ENCODE results near the gene SIRT4.

GRCh38 chr12:120332041-120332440, 29.9 kb downstream of the SIRT4 start:
- TF ChIP-seq CTCF (IDR thresholded peaks at IDR 0.05) (no peak), POLR2A (IDR thresholded peaks at IDR 0.05) (no peak)
